Measurements from ENCODE around the gene ZBTB42.

The ZBTB42 gene

DNA sequence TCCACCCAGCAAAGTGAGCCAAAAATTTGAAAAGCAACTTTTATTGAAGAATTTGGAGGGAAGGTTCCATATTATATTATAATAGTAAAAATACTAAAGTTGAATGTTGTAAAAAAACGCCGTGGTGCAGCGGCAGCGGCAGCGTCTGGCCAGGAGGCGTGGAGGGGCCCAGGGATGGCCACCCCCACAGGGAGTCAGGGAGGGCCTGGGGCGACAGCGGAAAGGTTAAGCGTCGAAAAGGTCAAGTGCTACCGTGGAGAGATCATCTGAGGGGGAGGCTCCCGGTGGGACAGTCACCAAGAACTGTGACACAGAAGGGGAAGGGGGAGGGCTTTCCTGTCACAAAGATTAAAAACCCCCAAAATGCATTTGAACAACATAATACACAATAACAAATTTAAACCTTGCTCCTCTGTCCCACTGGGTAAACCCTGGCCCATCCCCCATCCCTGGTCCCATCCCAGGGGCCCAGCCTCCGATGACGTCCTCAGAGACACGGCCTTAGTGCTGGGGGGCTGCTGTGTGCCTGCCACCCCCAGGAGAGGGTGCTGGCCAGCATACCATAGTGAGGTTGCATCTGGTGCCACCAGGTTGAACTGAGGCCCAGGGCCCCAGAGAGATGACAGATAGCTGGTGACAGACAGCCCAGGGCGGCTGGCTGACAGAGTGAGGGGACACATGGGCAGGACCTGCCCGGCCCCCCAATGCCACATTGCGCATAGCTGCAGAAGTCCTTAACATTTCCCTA, 31.4 kb upstream of the ZBTB42 start:
- DNase-seq (ENCODE audit: low read depth, low spot score), result no peak

DNA sequence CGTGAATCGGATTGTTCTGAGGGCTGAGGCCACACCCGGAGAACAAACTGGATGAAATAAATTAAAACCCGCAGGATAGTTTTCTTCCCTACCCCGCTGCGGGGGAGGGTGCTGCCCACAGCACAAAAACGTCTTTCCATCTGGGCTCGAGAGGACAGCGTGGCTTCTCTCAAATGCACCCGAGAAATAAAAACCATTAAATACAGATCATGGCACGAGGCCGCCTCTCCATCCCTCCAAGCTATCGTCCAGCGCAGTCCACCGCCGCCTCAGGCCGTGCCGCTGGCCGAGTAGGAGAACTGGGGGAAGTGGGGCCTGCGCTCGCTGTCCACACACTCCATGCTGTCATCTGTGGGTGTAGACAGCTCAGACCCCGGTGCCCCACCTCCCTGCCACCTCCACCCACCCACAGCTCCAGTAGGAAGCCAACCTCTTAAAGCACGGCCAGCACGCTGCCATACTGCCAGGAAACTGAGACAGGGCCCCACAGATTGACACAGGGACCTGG, 30.8 kb upstream of the ZBTB42 start:
- DNase-seq (ENCODE audit: low read depth, low spot score), result no peak

DNA sequence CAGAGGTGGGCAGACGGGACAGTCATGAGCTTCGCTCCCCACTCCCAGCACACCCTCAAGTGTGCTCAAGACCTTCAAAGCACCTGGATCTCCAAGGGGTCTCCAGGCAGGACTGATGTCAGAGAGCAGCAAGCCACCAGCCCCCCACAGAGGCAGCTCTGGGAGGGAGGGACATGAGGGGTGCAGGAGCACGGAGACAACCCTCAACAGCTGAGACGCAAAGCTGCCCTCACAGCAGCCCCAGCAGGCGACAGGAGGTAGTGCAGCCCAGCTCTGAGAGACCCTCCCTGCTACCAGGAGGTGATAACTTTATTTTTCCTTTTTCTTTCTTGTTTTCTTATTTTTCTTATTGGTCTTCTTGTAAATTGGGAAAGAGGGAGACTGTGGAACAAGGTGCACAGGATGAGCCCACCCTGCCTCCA, 30.0 kb upstream of the ZBTB42 start:
- no peak for DNase-seq (ENCODE audit: low read depth, low spot score)

DNA sequence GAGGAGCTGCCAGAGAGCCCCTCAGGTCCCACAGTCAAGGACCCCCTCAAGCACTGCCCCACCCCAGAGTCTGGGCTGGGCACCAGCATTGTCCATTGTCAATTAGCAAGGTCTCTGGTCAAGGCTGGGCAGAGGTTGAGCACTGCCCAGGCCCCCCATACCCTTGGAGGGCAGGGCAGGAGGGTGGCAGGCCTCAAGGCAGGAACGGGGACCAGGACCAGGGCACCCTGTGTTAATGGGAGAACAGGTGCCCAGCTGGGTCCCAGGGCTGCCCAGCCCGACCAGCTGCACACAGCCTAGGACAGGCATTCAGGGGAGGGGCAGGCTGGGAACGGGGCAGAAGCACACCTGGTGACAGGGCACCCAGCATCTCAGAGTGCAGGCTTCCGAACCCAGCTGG, 29.5 kb upstream of the ZBTB42 start:
- no peak for DNase-seq (ENCODE audit: low read depth, low spot score)

DNA sequence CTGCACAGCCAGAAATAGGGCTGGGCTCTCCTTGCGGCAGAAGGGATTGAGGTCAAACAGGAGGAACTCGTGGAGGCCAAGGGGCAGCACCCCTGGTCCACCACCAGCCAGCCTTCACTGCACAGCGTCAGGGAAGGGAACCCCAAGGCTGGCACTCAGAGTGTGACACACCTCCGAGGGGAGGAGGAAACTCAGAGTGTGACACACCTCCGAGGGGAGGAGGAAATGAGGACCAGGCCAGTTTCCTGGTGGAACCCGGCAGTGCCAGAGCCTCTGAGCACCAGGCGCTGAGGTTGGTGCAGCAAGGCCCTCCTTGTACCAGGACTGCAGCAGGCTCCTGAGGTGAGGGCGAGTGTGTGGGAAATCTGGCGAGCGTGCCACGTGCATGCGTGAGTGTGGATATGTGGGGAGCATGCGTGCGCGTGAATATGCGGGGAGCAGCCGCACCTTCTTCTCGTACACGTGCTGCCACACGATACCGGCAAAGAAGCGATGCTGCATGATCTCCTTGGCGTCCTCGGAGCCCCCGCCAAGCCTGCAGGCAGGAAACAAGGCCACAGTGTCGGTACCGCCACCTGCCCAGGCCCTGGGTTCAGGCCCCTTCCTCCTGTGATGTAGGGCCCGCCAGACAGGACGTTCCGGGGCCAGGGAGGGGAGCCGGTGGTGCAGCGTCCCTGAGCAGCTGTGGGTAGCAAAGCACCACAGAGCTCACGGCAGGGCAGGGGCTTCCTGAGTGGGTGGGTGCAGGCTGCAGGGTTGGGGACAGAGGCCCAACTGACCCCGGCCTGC, 28.8 kb upstream of the ZBTB42 start:
- no peak for DNase-seq (ENCODE audit: low read depth, low spot score)

DNA sequence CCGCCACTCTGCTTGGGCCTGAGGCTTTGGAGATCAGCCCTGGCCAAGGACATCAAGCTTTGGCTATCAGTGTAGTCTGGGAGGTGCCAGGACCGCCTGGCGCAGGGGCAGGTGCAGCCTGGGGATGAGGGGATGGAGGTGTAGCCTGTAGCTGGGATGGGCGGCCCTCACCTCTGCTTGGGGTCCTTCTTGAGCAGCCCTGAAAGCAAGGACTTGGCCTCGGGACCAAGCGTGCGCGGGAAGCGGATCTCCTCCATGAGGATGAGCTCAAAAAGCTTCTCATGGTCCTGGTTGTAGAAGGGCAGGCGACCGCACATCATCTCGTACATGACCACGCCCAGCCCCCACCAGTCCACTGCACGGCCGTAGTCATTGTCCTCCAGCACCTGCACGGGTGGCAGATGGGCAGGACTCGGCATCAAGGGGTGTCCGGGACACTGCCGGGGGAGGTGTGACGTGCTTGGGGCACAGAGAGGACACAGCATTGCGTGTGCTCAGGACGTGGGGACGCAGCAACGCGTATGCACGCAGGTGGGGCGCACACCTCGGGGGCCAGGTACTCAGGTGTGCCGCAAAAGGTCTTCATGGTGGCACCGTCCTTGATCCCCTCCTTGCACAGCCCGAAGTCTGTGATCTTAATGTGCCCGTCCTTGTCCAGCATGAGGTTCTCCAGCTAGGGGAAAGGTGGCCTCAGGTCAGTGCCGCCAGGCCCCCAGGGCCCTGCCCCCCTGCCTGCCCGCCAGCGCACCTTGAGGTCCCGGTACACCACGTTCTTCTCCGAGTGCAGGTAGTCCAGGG, 28.0 kb upstream of the ZBTB42 start:
- no peak for DNase-seq (ENCODE audit: low read depth, low spot score)

DNA sequence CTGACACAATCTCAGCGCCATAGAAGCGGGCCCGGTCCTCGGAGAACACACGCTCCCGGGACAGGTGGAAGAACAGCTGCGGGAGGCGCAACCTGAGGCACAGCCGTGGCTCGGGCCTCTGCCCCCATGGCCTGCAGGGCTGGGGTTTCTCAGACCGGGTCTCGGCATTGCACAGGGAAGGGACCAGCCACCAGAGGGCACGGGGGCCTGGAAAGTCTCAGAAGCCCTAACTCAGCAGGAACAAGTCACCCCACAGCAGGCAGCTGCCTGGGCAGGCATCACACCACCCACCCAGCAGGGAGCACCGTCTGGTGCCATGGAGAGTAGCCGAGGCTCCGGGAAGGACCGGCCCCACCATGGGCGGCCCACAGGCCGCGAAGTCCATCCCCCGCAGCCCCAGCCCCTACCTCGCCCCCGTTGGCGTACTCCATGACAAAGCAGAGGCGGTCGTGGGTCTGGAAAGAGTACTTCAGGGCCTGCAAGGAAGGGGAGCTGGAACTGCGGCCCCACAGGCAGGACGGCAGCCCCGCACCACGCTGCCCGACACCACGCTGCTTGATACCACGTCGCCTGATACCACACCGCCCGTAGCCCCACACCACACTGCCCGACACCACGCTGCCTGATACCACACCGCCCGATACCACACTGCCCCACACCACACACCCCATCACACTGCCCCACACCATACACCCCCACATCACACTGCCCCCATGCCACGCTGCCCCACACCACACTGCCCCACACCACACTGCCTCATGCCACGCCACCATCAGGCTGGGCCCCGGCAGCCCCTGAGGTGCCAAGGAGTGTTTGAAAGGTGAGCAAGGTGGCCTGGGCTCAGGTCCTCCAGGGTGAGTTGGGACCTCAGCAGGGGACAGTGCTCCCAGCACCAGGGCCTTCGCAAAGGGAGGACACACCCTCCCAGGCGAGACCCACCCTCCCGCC, 27.1 kb upstream of the ZBTB42 start:
- no peak for DNase-seq (ENCODE audit: low read depth, low spot score)

DNA sequence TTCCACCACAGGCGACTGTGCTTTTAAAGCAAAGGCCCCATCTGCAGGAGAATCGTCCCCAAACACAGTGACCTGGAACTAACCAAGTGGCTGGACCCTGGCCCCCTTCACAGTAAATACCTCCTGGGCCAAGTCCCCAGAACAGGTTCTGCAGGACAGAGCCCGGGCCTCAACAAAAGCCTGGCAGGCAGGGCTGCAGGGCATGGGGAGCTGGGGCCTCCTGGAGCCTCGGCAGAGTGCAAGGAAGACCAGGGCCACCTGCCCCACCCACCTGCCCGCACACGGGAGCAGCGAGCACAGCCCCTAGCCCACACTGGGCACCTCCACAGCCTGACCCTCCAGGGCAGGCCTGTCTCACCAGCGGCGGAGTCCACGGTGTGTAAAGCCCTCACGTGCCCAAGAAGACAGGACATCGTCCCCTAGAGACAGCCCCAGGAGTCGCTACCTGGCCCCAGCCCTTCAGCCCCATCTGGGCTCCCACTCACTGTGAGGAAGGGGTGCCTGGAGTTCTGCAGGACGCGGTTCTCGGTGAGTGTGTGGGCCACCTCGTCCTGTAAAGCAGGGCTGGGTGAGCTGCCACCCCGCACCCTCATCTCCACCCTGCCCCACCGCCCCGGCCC, 26.3 kb upstream of the ZBTB42 start:
- DNase-seq (ENCODE audit: low read depth, low spot score), result no peak

DNA sequence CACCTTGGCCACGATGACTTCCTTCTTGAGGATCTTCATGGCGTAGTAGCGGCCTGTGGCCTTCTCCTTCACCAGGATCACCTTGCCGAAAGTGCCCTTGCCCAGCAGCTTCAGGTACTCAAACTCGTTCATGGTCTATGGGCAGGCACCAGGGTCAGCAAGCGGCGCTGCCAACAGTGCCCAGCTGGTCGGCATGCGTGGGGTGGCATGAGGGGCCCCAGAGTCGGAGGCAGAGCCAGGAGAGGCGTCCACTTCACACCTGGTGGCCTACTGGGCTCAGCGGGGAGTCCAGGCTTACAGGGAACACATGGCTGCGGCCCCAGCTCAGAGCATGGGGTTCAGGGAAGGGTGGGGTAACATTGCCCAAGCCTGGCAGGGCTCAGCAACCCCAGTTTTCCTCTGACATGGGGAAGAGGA, 25.8 kb upstream of the ZBTB42 start:
- DNase-seq (ENCODE audit: low read depth, low spot score), result no peak

DNA sequence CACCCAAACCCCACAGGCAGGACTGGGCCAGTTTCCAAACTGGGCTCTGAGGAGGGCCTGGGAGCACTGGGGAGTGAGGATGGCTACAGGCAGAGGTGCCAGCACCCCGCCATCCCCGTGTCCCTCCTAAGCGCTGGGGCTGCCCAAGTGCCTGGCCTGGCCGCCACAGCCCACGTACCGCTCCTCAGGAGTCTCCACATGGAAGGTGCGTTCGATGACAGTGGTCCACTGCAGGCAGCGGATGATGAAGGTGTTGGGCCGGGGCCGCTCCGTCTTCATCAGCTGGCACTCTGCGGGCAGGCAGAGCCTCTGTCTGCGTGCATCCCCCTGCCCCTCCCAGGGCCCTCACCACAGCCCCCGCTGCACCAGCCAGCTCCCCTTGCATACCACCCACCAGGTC, 24.4 kb upstream of the ZBTB42 start:
- no peak for DNase-seq (ENCODE audit: low read depth, low spot score)

DNA sequence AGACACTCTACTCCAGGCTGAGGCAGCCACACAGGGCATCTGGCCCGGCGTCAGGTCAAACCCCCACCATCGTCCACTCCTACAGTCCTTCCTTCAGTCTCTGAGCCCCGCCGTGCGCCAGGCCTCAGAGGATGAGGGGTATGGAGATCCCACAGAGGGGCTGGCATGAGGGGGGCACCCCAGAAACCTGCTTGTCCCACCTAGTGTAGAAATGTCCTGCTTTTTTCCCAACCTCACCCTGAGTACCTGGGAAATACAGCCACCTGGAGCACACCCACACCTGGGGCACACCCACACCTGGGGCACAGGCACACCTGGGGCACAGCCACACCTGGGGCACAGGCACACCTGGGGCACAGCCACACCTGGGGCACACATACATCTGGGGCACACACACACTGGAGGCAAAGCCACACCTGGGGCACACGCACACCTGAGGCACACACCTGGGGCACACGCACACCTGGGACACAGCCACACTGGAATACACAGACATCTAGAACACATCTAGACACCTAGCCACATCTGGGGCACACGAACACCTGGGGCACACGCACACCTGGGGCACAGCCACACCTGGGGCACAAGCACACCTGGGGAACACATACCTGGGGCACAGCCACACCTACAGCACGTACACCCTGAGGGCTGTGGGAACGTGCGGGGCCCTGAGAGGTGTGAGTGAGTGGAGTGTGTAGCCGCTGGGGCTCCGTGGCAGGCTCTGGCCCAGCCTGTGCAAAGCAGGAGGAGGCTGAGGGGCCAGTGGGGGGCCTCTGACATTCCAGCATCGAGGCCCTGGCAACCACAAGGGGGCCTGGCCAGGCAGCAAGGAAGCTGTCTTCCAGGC, 23.7 kb upstream of the ZBTB42 start:
- no peak for DNase-seq (ENCODE audit: low read depth, low spot score)

DNA sequence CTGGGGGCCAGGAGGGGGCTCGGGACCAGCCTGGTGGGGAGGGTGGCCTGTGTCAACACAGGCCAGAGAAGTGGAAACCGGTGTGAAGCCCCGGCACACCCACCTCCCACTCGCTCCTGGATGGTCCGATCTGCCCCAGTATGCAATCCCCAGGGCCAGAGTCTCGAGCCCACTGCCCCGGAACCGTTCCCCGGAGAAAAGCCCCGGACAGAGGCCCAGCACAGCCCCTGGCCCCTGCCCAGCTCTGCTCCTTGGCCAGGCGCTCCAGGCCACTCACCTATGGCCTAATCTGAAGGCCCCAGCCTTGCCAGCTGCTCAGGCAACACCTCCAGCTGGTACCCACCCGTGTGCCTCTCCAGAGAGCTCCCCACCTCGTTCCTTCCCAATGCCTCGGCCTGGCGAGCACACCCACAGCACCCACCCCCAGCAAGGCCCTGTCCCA, 23.1 kb upstream of the ZBTB42 start:
- DNase-seq (ENCODE audit: low read depth, low spot score), result no peak

DNA sequence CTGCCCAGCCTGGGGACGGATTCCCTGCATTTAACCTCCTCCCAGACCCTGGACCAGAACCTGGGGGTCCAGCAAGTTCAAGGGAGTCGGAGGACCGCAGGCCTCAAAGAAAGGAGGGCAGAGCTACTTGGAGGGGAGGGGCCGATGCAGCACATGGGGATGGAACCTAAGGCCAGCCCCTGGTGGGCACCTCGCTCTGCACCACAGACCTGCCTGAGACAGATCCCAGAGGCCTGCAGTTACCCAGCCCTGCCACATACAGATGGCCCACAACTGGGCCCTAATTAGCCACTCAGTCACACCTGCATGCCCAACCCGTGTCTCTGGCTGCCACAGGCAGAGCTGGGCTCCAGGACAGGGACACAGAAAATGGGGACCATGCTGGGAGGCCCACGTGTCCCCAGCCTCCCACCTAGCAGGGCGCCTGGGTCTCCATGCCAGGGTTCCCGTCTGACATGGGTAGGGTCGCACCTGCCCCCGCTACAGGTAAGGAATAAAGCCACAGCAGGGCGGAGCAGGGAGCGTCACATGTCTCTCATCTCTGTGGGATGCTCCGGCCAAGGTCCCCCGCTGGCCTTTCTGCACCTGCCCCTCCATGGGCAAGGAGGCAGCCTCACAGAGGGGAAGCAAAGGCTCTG, 22.1 kb upstream of the ZBTB42 start:
- DNase-seq (ENCODE audit: low read depth, low spot score), result no peak

DNA sequence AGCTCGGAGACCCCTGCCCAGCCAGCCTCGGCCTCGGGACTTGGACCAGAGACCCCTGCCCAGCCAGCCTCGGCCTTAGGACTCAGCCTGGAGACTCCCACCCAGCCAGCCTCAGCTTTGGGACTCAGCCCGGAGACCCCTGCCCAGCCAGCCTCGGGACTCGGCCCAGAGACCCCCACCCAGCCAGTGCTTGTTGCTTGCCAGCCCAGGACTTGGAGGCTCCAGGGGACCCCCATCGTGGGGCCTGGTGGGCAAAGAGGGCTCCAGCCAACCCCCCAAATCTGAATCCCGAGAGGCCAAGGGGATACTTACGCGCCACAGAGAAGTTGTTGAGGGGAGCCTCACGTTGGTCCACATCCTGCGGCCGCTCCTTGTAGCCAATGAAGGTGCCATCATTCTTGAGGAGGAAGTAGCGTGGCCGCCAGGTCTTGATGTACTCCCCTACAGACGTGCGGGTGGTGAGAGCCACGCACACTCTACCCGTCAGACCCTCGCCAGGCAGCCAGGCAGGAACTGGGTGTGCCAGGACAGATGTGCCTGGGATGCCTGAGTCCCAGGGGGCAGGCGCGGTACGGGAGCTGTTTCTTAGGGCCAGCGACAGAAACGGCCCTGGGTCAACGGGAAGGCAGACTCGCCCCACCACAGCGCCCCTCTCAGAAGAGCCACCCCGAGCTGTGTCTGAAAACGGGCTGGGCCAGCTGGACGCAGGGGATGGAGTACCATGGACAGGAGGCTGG, 21.0 kb upstream of the ZBTB42 start:
- DNase-seq (ENCODE audit: low read depth, low spot score), result no peak

DNA sequence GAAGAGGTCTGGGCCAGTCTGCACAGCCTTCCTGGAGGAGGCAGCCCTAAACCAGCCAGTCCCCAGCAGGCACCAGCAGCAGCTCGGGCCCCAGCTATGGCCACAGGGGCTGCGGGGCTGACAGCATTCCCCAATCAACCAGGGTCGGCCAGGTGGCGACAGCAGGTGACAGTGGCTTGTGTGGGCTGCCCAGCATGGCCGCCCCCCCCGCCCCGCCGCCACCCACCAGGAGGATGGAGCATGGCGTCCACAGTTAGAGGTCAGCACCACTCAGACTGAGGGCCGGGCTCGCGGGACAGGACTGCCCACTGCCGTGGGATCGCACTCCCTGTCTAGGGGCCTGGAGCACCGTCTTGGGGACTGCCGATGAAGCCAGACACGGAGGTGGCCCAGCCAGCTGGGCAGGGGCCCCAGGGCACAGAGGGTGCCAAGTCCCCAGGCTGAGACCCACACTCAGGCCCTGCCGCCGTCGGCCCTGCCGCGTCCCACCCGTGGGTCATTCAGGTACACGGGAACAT, 20.3 kb upstream of the ZBTB42 start:
- no peak for DNase-seq (ENCODE audit: low read depth, low spot score)

DNA sequence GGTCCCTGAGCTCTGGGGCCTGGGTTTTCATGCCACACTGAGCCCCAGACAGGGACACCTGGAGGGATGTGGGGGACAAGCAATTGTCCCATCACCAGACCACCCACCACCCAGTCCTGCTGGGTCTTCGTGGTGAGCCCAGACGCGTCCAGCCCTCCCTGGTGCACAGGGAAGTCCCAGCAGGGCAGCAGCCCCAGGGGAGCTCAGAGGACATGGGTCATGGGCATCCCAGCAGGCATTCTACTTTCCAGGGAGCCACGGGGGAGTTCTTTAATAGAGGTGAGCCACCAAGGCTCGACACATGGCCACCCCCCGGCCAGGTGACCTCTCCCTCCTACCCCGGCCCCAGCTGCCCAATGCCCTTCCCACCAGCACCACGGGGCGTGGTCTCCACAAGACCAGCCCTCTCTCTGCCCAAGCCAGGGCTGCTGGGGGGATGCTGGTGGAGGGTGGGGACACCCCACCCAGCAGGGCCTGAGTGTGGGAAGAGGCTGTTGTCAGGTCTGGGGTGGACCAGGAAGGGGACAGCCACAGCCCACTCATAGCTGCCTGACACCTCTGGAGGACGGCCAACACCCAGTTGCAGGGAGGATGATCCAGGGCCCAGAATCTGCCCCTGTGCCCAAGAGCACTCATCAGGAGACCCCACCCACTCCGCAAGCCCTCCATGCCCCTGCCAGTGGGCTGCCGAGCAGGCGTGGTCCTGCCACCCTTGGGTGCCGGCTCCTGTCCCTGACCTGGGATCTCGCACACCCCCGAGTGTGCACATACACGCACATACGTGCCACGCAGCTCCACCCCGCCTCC, 19.4 kb upstream of the ZBTB42 start:
- DNase-seq (ENCODE audit: low read depth, low spot score), result no peak

DNA sequence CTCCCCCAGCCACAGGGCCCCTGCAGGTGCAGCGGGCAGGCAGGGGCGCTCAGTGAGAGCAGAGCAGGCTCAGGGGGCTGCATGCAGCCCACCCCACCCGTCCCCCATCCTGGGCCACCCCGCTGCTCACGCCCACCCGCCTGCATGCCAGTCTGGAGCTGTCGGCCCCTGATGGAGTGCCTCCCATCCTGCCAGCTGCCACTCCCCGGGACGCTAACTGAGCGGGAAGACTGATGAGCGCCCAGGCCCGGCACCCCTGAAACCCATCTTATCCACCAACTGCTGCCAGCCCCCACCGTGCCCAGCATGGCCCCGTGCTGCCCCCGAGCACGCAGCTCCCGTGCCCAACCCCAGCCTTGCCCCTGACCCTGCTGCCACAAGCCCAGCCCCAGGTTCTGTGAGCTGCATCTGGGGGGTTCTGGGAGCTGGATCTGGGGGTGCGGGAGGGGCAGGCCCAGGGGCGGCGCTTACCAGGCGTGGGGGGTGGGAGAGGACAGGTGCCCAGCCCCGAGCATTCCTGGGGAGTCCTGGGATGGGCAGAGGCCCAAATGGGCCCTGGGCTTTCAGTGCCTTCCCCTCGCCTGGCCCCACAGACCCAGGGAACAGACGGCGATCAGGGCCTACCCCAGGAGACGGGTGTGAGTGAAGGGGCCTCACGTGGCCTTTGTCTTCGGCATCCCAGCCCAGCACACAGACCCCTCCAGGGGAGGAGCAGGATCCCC, 18.7 kb upstream of the ZBTB42 start:
- DNase-seq (ENCODE audit: low read depth, low spot score), result no peak
